Body of pancreas (tissue), 4 donors: ENCODE data around the gene AFF3.

Experiments used
- CTCF ChIP-seq, 7 experiments: fragments of 450-650 bp in 4 of 7; fragments of 200-600 bp in 3 of 7; sonication (generic) in 3 of 7; IDR thresholded peaks; one replicate each; pipeline ENCODE4 v1.5.1; 2016 to 2019; ENCODE audit warnings: antibody characterized with exemption in 7 of 7
- POLR2A ChIP-seq, 3 donors: fragments of 450-650 bp; IDR thresholded peaks; one replicate each; pipeline ENCODE4 v1.6.1; 2016; ENCODE audit warnings: antibody characterized with exemption in 3 of 3, mild to moderate bottlenecking in 2 of 3

GRCh38 chr2:100067784-100068183, 74.6 kb downstream of the AFF3 start:
- TF ChIP-seq CTCF (IDR thresholded peaks at IDR 0.05) (peak in 1 of 7 experiments; percentile 15), POLR2A (IDR thresholded peaks at IDR 0.05) (peak in 2 of 3 donors; percentile 24 to 36)
